ENCODE results near the gene ITGA2.

ITGA2 gene

DNA sequence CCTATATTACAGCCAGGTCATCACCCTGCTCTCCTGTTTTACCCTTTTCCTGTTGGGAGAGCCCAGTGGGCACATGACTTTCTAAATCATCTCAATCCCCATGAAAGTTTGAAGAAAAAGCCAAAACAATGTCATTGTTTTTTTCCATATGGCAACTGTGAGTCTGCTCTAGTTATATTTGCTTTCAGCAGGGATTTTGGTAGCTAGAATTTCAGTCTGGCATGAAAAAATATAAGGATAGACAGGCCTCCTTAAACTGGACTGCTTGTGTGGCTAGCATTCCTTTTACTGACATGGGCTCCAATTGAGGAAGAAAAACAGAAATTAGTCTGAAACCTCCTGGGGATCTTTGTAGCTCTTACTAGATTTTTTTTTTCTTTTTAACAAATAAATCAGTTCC lies 94.8 kb downstream of the ITGA2 start:
- no peak overlapping the region for H3K9ac ChIP-seq (ENCODE audit: insufficient read length, low read depth)
- no peak for DNase-seq (ENCODE audit: low read depth, low spot score)
- no peak for TF ChIP-seq ZNF274 (IDR thresholded peaks at IDR 0.05; ENCODE audit: low read depth, low read length)
- TF ChIP-seq YY1 (IDR thresholded peaks at IDR 0.05; ENCODE audit: insufficient read depth, insufficient read length) = no peak
- no peak for TF ChIP-seq SUZ12 (IDR thresholded peaks at IDR 0.05; ENCODE audit: extremely low read depth, insufficient read depth, insufficient read length)
- no peaks in the 10 kb centered on the region for H3K36me3 ChIP-seq (ENCODE audit: insufficient read depth, insufficient read length, low read length)
- no peaks in the 10 kb centered on the region for H3K27me3 ChIP-seq (ENCODE audit: insufficient read depth, insufficient read length)
- no peak overlapping the region for H3K4me3 ChIP-seq (ENCODE audit: insufficient read length, low read depth)
- H3K9me3 ChIP-seq (ENCODE audit: insufficient read depth, low read length) = no peaks in the 10 kb centered on the region
- H3K4me1 ChIP-seq (ENCODE audit: insufficient read depth, insufficient read length) = no peaks in the 10 kb centered on the region

DNA sequence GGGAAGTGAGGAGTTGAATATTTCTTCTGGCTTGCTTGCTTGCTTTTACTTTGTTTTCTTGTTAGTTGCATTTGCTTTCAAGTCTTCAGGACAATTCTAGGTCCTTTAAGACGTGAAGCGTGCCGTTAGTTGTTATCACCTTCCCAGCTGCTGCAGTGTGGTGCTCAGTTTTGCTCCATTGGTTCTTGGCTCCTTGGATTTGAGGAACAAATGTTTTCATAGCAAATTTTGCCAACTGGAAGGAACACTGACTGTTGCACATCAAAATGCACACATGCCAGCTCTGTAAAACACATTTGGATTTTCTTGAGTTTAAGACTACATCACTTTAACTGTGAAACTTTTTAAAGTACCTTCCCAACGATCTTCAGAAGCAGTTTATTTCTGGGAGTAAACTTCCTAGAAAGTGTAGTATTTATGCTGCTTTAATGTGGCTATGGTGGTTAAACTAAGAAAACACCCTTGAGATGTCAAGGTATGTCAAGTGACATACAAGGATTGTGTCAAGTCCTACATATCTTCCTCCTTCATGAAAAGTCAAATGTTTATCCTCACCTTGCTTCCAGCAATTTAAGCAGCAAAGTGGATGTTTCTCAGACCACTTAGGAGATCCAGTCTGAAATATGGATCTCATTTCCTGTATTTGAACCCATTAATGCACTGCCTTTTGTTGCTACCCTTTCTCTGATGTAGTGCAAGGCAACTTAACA lies 95.5 kb downstream of the ITGA2 start:
- TF ChIP-seq ZNF274 (IDR thresholded peaks at IDR 0.05; ENCODE audit: low read depth, low read length) (no peak), SUZ12 (IDR thresholded peaks at IDR 0.05; ENCODE audit: extremely low read depth, insufficient read depth, insufficient read length) (no peak), YY1 (IDR thresholded peaks at IDR 0.05; ENCODE audit: insufficient read depth, insufficient read length) (no peak)
- no peaks in the 10 kb centered on the region for H3K36me3 ChIP-seq (ENCODE audit: insufficient read depth, insufficient read length, low read length)

DNA sequence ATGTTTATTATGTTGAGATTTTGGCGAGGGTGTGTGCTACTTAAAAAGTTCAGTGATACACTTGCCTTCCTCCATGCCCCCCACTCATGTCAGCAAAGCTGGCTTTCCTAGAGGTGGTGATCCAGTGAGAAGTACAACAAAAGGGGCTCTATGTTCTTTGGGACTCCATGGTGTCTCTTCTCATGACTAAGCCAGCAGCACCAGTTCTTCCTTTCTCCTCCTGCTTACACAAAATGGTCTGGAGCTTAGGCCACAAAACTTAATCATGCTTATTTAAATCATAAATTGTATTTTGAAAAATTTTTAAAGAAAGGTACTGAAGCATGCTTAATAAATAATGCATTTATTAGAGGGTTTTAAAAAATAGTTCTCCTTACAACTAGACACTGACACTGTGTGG lies 98.0 kb downstream of the ITGA2 start:
- no peaks in the 10 kb centered on the region for H3K27me3 ChIP-seq (ENCODE audit: insufficient read depth, insufficient read length)
- TF ChIP-seq SUZ12 (IDR thresholded peaks at IDR 0.05; ENCODE audit: extremely low read depth, insufficient read depth, insufficient read length) (no peak), YY1 (IDR thresholded peaks at IDR 0.05; ENCODE audit: insufficient read depth, insufficient read length) (no peak), ZNF274 (IDR thresholded peaks at IDR 0.05; ENCODE audit: low read depth, low read length) (no peak)
- no peaks in the 10 kb centered on the region for H3K9me3 ChIP-seq (ENCODE audit: insufficient read depth, low read length)
- no peak overlapping the region for H3K9ac ChIP-seq (ENCODE audit: insufficient read length, low read depth)
- no peak for DNase-seq (ENCODE audit: low read depth, low spot score)
- no peaks in the 10 kb centered on the region for H3K4me1 ChIP-seq (ENCODE audit: insufficient read depth, insufficient read length)
- H3K36me3 ChIP-seq (ENCODE audit: insufficient read depth, insufficient read length, low read length) = no peaks in the 10 kb centered on the region
- no peak overlapping the region for H3K4me3 ChIP-seq (ENCODE audit: insufficient read length, low read depth)

More for the DNA sequence above, 95.5 kb downstream of the ITGA2 start:
- no peak for DNase-seq (ENCODE audit: low read depth, low spot score)
- Histone ChIP-seq H3K4me3 (ENCODE audit: insufficient read length, low read depth) (no peak overlapping the region), H3K9me3 (ENCODE audit: insufficient read depth, low read length) (no peaks in the 10 kb centered on the region), H3K4me1 (ENCODE audit: insufficient read depth, insufficient read length) (no peaks in the 10 kb centered on the region), H3K27me3 (ENCODE audit: insufficient read depth, insufficient read length) (no peaks in the 10 kb centered on the region), H3K9ac (ENCODE audit: insufficient read length, low read depth) (no peak overlapping the region)

DNA sequence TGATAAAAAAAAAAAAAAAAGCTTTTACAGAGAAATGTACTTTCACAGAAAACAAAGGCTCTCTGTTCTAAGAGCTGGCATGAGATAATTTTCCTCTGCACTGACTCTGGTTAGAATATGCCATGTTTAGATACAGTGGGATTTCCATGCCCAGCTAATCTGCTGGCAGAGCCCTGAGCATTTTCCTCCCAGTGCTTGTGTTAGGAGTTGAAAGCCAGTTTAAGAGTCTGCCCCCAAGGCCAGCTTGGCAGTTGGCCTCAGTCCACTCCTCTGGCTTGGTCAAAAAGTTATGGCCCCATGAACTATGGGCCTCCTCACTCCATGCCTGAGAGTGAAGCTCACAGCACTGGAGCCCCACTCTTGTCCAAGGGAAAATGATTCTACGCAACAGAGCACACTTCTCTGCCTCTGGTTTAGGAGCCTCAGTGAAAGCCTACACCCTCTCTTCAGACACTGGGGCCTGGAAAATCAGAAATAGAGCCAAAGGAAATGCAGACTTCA lies 98.5 kb downstream of the ITGA2 start:
- H3K4me3 ChIP-seq (ENCODE audit: insufficient read length, low read depth) = no peak overlapping the region
- H3K36me3 ChIP-seq (ENCODE audit: insufficient read depth, insufficient read length, low read length) = no peaks in the 10 kb centered on the region
- TF ChIP-seq YY1 (IDR thresholded peaks at IDR 0.05; ENCODE audit: insufficient read depth, insufficient read length) (no peak), ZNF274 (IDR thresholded peaks at IDR 0.05; ENCODE audit: low read depth, low read length) (no peak), SUZ12 (IDR thresholded peaks at IDR 0.05; ENCODE audit: extremely low read depth, insufficient read depth, insufficient read length) (no peak)
- no peak overlapping the region for H3K9ac ChIP-seq (ENCODE audit: insufficient read length, low read depth)
- H3K9me3 ChIP-seq (ENCODE audit: insufficient read depth, low read length) = no peaks in the 10 kb centered on the region
- H3K4me1 ChIP-seq (ENCODE audit: insufficient read depth, insufficient read length) = no peaks in the 10 kb centered on the region
- no peaks in the 10 kb centered on the region for H3K27me3 ChIP-seq (ENCODE audit: insufficient read depth, insufficient read length)
- no peak for DNase-seq (ENCODE audit: low read depth, low spot score)

DNA sequence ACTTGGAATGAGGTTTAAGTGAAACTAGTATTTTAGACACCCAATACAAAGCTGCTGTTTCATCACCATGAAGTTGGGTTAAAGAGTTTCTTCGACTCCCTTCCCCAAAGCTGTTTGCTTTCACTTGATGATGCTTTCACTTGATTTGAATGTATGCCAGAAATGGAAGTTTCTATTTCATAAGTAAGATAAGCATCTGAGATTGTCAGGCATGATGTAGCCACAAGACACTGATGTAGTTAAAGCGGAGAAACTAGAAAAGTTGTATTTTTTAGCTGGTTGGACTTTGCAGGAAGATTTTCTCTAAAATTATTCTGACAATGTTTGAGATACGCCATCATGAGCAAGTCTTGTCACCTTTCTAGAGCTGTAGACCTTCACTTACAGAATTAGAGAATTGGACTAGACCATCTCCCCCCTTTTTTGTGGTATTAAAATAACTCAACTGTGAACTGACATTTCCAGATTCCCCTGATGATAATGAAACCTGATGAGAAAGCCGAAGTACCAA lies 100.4 kb downstream of the ITGA2 start:
- Histone ChIP-seq H3K4me3 (ENCODE audit: insufficient read length, low read depth) (no peak overlapping the region), H3K9me3 (ENCODE audit: insufficient read depth, low read length) (no peaks in the 10 kb centered on the region), H3K4me1 (ENCODE audit: insufficient read depth, insufficient read length) (no peaks in the 10 kb centered on the region), H3K9ac (ENCODE audit: insufficient read length, low read depth) (no peak overlapping the region), H3K27me3 (ENCODE audit: insufficient read depth, insufficient read length) (no peaks in the 10 kb centered on the region), H3K36me3 (ENCODE audit: insufficient read depth, insufficient read length, low read length) (no peaks in the 10 kb centered on the region)
- TF ChIP-seq ZNF274 (IDR thresholded peaks at IDR 0.05; ENCODE audit: low read depth, low read length) = no peak
- no peak for TF ChIP-seq SUZ12 (IDR thresholded peaks at IDR 0.05; ENCODE audit: extremely low read depth, insufficient read depth, insufficient read length)
- DNase-seq (ENCODE audit: low read depth, low spot score) = no peak

DNA sequence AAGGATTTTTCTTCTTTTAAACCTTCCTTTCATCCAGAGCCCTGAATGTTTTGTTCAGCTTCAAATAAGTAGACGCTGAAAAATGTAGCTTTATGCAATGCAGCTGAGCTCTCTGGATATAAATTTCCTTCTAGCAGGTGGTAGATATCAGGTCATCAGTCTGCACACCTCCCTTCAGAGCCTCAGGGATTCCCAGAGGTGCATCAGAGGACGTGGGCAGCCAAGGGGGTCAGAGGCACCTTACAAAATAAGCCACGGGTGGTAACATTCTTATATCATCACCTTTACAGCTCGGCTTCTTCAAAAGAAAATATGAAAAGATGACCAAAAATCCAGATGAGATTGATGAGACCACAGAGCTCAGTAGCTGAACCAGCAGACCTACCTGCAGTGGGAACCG lies 101.1 kb downstream of the ITGA2 start:
- no peaks in the 10 kb centered on the region for H3K4me1 ChIP-seq (ENCODE audit: insufficient read depth, insufficient read length)
- no peak overlapping the region for H3K9ac ChIP-seq (ENCODE audit: insufficient read length, low read depth)
- no peak for DNase-seq (ENCODE audit: low read depth, low spot score)
- TF ChIP-seq ZNF274 (IDR thresholded peaks at IDR 0.05; ENCODE audit: low read depth, low read length) = no peak
- no peak for TF ChIP-seq SUZ12 (IDR thresholded peaks at IDR 0.05; ENCODE audit: extremely low read depth, insufficient read depth, insufficient read length)
- no peak for TF ChIP-seq YY1 (IDR thresholded peaks at IDR 0.05; ENCODE audit: insufficient read depth, insufficient read length)
- no peaks in the 10 kb centered on the region for H3K9me3 ChIP-seq (ENCODE audit: insufficient read depth, low read length)
- H3K36me3 ChIP-seq (ENCODE audit: insufficient read depth, insufficient read length, low read length) = peaks cover 2% of the 10 kb centered on the region
- H3K27me3 ChIP-seq (ENCODE audit: insufficient read depth, insufficient read length) = no peaks in the 10 kb centered on the region
- H3K4me3 ChIP-seq (ENCODE audit: insufficient read length, low read depth) = no peak overlapping the region

DNA sequence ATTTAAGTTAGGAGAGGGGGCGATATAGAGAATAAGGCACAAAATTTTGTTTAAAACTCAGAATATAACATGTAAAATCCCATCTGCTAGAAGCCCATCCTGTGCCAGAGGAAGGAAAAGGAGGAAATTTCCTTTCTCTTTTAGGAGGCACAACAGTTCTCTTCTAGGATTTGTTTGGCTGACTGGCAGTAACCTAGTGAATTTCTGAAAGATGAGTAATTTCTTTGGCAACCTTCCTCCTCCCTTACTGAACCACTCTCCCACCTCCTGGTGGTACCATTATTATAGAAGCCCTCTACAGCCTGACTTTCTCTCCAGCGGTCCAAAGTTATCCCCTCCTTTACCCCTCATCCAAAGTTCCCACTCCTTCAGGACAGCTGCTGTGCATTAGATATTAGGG lies 102.1 kb downstream of the ITGA2 start:
- TF ChIP-seq ZNF274 (IDR thresholded peaks at IDR 0.05; ENCODE audit: low read depth, low read length) = no peak
- TF ChIP-seq YY1 (IDR thresholded peaks at IDR 0.05; ENCODE audit: insufficient read depth, insufficient read length) = no peak
- Histone ChIP-seq H3K9ac (ENCODE audit: insufficient read length, low read depth) (no peak overlapping the region), H3K9me3 (ENCODE audit: insufficient read depth, low read length) (no peaks in the 10 kb centered on the region), H3K4me3 (ENCODE audit: insufficient read length, low read depth) (no peak overlapping the region), H3K4me1 (ENCODE audit: insufficient read depth, insufficient read length) (no peaks in the 10 kb centered on the region), H3K36me3 (ENCODE audit: insufficient read depth, insufficient read length, low read length) (peaks cover 4% of the 10 kb centered on the region), H3K27me3 (ENCODE audit: insufficient read depth, insufficient read length) (no peaks in the 10 kb centered on the region)
- DNase-seq (ENCODE audit: low read depth, low spot score) = no peak

All from NT2/D1 (cell line).